C4-2B (cell line): ENCODE measurements around the gene ATXN1.
A peak's percentile ranks its signal among the peaks of the same experiment; 100 is the strongest.

Experiments used
- H3K27ac ChIP-seq: fragments of 450-650 bp; 2 replicates; pipeline ENCODE4 v1.5.1; 2017
- ZFX ChIP-seq: fragments of 450-650 bp; IDR thresholded peaks from 2 replicates; pipeline ENCODE4 v1.6.1; 2017
- TF ChIP-seq, protein P1 (sequence below): fragments of 450-650 bp; conservative IDR thresholded peaks from 2 replicates; pipeline ENCODE4 v1.5.1; 2017; ENCODE audit warnings: mild to moderate bottlenecking

Gene ATXN1

DNA sequence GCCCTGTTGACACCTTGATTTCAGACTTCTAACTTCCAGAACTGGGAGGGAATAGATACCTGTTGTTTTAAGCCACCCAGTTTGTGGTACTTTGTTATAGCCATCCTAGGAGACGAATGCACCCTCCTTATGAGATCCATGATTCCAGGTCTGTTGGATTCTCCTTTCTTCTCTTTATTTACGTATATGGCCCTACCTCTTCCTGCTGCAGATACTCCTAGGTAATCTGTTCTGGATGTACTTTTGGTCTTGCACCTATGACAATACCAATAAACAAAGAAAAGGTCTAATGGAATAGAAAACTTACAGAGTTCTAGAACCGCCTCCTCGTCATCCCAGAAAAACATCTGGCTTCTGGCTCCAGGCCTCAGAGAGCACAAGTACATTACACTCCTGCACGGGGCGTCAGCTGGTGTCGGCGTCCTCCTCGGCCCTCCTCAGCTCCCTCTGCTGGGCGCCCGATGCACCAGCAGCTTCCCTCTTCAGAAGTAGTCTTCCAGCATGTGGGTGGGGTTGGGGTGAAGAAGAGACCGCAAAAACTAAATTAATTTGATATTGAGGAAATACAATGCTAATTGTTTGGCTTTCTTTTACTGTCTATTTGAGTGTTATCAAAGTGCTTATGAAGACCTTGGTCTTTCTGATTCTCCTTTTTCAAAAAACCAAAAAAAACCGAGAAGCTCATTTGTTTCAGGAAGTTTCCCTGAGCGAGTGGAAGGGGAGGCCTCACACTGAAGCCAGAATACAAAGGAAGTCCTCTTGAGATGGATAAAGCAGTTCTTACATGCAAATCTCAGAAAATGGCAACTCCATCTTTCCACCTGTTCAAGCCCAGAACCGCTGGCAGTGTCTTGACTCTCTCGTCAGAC is 9.7 kb upstream of the ATXN1 start:
- no peak for TF ChIP-seq ZFX
- TF ChIP-seq, protein P1, sequence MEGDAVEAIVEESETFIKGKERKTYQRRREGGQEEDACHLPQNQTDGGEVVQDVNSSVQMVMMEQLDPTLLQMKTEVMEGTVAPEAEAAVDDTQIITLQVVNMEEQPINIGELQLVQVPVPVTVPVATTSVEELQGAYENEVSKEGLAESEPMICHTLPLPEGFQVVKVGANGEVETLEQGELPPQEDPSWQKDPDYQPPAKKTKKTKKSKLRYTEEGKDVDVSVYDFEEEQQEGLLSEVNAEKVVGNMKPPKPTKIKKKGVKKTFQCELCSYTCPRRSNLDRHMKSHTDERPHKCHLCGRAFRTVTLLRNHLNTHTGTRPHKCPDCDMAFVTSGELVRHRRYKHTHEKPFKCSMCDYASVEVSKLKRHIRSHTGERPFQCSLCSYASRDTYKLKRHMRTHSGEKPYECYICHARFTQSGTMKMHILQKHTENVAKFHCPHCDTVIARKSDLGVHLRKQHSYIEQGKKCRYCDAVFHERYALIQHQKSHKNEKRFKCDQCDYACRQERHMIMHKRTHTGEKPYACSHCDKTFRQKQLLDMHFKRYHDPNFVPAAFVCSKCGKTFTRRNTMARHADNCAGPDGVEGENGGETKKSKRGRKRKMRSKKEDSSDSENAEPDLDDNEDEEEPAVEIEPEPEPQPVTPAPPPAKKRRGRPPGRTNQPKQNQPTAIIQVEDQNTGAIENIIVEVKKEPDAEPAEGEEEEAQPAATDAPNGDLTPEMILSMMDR: peak; percentile 98
- no peak overlapping the region for H3K27ac ChIP-seq

DNA sequence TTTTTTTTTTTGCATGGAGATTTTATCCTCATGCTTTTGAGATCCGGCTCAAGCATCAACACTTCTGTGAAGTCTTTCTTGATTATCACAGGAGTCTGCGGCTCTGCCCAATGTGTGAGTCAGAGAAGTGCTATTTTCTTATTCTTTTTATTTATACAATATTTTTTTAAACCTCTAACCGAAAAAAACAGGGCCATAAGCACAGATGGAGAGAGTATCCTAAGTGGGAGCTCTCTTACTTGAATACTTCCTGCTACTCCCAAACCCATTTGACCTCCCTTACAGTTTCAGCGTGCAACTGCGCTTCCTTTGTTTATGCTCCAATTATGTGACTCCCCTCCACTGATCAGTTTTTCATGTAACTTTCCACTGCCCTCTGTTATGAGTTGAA is 8.7 kb upstream of the ATXN1 start:
- no peak overlapping the region for H3K27ac ChIP-seq
- no peak for TF ChIP-seq ZFX
- TF ChIP-seq, protein P1: no peak

DNA sequence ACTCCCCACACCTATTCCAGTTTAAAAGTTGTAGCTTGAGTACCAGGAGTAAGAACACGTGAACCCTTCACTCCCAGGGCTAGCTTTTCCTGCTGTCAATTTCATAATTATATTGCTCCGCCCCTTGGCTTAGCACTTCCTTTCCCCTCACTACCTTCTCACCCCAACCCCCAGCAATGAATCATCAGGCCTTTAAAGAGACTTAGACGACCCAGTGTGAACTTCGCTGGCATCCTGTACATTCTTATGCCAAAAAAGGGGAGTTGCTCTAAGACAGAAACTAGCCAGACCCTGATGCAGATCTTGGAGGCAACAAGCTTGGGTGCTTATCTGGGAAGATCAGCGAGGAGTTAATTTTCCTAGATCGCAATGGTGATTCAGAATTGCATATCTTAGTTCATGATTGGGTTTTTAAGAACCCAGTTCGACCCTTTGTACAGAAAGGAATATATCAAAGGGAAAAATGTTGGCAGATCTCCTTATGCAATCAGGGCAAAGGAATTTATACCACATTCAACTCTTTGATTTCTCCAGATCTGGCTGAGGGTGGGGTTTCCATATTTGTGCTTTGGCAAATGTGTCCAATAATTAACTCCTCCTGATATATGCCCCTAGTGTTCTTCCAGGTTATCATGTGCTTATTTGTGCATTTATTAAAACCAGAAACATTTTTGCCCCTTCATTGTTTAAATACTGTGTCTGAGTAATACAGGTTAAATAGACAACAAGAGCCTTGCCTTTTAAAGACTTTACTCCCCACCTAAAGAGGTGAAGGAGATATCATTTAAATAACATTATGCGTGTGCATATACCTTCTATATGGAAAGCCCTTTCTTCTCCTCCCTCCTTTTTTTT is 8.1 kb upstream of the ATXN1 start:
- H3K27ac ChIP-seq: no peak overlapping the region
- no peak for TF ChIP-seq ZFX
- TF ChIP-seq, protein P1: no peak

DNA sequence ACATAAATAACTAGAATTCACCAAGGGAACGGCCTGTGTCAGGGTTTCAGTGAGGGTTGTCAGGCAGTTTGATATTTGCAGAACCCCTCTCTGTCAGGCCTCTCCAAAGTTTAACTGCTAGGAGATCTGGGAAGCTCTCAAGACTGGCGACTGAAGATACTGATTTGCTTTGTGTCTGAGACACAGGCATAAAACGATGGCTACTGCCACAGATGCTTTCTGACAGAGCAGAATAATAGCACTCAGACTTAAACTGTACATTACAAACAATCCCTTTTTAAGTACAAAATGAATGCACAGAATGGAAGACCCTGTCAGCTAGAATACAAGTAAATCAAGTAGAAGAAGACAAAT is 7.2 kb upstream of the ATXN1 start:
- H3K27ac ChIP-seq: no peak overlapping the region; the same call in 1 of the 2 replicates
- TF ChIP-seq, protein P1: no peak
- TF ChIP-seq ZFX: no peak

DNA sequence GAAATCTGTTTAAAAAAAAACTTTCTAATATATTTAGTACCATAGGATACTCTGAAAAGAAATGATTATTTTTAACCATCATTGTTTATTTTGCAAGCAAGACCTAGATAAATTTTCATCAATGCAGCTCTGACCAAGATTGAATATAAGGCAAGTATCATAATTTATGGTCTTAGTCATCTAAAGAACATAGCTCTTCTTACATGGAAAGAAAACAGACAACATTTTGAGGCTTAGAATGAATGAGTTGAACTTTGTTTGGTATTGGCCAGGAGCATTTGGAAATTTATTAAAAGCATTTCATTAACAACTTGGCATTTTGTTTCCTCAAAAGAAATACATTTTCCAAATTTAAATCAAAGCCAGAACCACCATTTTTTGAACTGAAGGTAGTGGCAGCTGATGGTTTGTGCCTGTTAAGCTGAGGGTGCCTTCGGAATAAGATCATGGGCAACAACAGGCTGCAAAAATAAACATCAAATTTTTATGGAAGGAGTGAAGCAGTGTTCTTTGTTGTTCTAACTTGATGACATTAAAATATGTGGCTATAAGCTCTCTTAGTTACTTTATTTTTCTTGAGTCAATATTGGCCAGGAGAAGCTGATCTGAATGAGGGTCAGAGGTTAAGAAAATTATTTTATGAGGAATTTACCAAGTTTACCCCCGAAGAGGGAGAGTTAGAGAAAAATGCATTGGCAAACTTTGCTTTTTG is 6.7 kb upstream of the ATXN1 start:
- no peak overlapping the region; the same call in 1 of the 2 replicates for H3K27ac ChIP-seq
- TF ChIP-seq, protein P1: no peak
- no peak for TF ChIP-seq ZFX

DNA sequence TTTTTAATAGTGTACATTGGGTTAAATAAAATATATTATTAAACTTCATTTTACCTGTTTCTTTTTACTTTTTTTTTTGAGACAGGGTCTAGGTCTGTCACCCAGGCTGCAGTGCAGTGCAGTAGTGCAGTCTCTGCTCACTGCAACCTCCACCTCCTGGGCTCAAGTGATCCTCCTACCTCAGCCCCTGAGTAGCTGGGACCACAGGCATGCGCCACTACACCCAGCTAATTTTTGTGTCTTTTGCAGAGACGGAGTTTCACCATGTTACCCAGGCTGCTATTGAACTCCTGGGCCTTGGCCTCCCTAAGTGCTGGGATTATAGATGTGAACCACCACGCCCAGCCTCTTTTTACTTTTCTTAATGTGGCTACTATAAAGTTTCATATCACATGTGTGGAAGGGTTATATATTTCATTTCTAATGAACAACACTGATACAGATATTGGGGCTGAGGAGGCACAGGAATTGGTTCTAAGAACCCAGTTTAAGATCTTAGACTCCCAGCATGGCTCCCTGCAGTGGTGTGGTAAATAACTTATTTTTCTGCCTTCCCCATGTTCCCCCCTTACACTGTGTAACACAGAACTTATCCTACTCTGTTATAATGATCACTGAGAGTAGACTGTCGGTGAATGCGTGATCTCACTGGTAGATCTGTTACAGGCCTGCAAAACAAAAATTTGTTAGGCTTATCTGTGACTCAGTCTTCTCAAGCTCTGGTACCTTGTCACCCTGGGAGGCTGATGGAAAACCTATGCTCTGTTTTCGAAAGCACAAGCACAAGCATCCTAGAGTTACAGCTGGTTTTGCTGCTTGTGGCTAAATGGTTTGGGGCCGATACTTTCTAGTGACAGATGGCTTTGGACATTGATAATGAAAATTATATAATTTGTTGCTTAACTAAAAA is 5.8 kb upstream of the ATXN1 start:
- TF ChIP-seq, protein P1: no peak
- no peak for TF ChIP-seq ZFX
- H3K27ac ChIP-seq: no peak overlapping the region
